Skin of body (tissue), 2 donors: ENCODE data around the gene AFAP1. TPM values are rescaled to one million over a fixed set of nuclear protein-coding genes. Genes with fewer than 3 reads are reported as not detected.
A peak's percentile ranks its signal among the peaks of the same experiment; 100 is the strongest.

ENCODE experiments used
- DNase-seq: peaks from one replicate; lab custom pipeline; 2025; lab: John Stamatoyannopoulos, UW
- total RNA-seq: library from RNA; depleted of rRNA; stranded (reverse); fragments of >200 nt; gene quantifications from one replicate; pipeline ENCODE4 v1.2.3, GENCODE V29; 2014

AFAP1 gene
- total RNA-seq, 1 donor from 2014 or later: 34.5 TPM

GRCh38 chr4:7788193-7788592 is 151.5 kb downstream of the AFAP1 start:
- DNase-seq: no peak

- DNase-seq: no peak
Measured at GRCh38 chr4:7787681-7788141, 151.9 kb downstream of the AFAP1 start.

GRCh38 chr4:7787067-7787466 is 152.6 kb downstream of the AFAP1 start:
- DNase-seq: no peak

GRCh38 chr4:7786517-7786916 is 153.1 kb downstream of the AFAP1 start:
- no peak for DNase-seq

GRCh38 chr4:7786040-7786439 is 153.6 kb downstream of the AFAP1 start:
- DNase-seq: no peak

GRCh38 chr4:7785017-7785416 is 154.6 kb downstream of the AFAP1 start:
- DNase-seq: no peak

GRCh38 chr4:7784131-7784870 is 155.4 kb downstream of the AFAP1 start:
- DNase-seq: no peak

GRCh38 chr4:7783541-7783940 is 156.1 kb downstream of the AFAP1 start:
- DNase-seq: no peak

- no peak for DNase-seq
Measured at GRCh38 chr4:7782783-7783182, 156.9 kb downstream of the AFAP1 start.

GRCh38 chr4:7781993-7782392 is 157.7 kb downstream of the AFAP1 start:
- DNase-seq: no peak

- peak; percentile 58 for DNase-seq
Measured at GRCh38 chr4:7781366-7781765, 158.3 kb downstream of the AFAP1 start.

GRCh38 chr4:7780751-7781348 is 158.8 kb downstream of the AFAP1 start:
- peak; percentile 68 for DNase-seq

GRCh38 chr4:7779432-7779768 is 160.3 kb downstream of the AFAP1 start:
- peak; percentile 83 for DNase-seq

GRCh38 chr4:7778510-7779431 is 160.9 kb downstream of the AFAP1 start:
- DNase-seq: peak; percentile 53

GRCh38 chr4:7777871-7778509 is 161.7 kb downstream of the AFAP1 start:
- DNase-seq: no peak

GRCh38 chr4:7777017-7777710 is 162.5 kb downstream of the AFAP1 start:
- DNase-seq: no peak

GRCh38 chr4:7775396-7775795 is 164.3 kb downstream of the AFAP1 start:
- DNase-seq: no peak

- DNase-seq: no peak
Measured at GRCh38 chr4:7774301-7775294, 165.1 kb downstream of the AFAP1 start.

GRCh38 chr4:7773401-7774180 is 166.1 kb downstream of the AFAP1 start:
- DNase-seq: no peak
